GM19035 (cell line): ENCODE data around the gene ATP23.

Source experiments
- ATAC-seq: cut with Tn5 transposase; IDR thresholded peaks from one replicate; pipeline ENCODE4 v1.9.1; 2021; ENCODE audit not compliant: unreplicated experiment

Gene ATP23

GRCh38 chr12:57983146-57983857 lies 41.9 kb downstream of the ATP23 start:
- no peak for ATAC-seq

GRCh38 chr12:57983858-57984505 lies 42.6 kb downstream of the ATP23 start:
- ATAC-seq = no peak

GRCh38 chr12:57984629-57985151 lies 43.3 kb downstream of the ATP23 start:
- ATAC-seq = no peak

DNA sequence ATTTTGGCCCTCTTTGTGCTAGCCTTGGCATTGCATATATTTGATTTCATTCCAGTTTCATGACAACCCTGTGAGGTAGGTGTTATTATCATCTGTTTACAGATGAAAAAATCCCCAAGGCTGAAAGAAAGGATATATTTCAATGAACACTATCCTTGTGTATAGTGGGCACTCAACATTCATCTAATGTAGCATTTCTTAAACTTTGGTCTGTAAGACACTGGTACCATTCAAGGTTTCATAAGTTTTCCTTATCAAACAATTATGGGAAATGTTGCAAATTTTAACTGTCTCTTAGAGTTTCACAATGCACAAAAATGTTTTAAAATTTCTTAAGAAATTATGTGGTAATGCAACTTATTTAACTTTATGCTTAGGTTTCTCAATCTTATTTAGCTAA lies 44.3 kb downstream of the ATP23 start:
- ATAC-seq = no peak

GRCh38 chr12:57989838-57990237 lies 48.5 kb downstream of the ATP23 start:
- ATAC-seq = no peak

DNA sequence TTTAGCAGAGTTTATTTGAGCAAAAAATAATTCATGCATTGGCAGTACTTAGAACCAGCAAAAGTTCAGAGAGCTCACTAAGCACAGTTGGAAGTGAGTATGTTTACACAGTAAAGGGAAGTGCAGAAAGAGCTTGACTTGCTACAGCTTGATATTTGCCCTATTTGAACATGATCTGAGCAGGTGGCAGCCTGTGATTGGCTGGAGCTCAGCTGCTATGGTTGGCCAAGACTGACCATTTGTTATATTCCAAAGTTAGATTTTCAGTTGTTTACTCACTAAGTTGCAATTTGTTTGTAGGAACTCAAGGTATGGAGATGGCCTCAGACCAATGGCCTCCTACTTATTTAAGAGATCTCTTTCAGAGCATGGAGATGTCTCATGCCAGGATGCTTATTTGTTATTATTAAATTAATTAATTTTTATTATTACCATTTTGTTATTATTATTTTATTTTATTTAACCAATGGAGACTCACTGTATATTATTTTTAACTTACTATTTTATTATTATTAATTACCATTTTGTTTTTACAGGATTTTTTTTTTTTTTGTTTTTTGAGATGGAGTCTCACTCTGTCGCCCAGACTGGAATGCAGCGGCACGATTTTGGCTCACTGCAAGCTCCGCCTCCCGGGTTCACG lies 49.0 kb downstream of the ATP23 start:
- no peak for ATAC-seq

DNA sequence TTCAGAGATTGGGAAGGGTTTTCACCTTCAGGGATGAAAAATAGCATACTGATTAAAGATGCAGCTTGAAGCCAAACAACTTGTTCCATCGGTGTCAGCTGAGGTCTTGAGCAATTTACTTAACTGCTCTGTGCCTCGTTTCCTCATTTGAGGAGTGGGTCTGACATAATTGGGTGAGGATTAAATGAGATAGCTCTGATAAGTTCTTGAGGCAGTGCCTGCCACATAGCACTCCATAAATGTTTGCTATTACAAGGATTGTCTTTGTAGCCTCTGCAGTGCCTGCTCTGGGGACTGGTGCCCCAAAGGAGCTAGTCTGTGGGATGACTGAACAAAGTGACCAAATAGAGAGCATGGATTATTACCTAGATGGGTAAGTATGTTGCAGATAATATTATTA lies 50.6 kb downstream of the ATP23 start:
- ATAC-seq = no peak

DNA sequence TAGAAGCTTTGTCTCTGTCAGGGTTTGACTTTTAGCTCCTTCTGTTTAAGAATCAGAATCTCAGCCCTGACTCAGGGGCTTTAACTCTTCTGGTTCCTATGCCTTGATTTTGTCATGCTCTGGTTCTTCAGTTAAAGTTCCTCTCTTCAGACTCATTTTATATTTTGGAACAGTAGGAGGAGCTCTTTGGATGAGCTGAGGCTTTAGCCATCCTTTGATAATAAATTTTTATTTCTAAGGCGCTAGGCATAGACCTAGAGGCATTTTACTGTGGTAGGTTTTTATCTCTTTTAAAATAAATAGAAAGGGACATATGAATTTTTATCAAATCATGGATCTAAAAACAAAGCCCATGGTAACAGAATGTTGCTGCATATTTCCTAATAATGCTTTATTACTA lies 51.7 kb downstream of the ATP23 start:
- ATAC-seq = no peak

GRCh38 chr12:57993834-57994233 lies 52.5 kb downstream of the ATP23 start:
- no peak for ATAC-seq

GRCh38 chr12:57996520-57996919 lies 55.2 kb downstream of the ATP23 start:
- ATAC-seq = no peak

- ATAC-seq = no peak
These were observed 56.9 kb downstream of the ATP23 start for GRCh38 chr12:57998251-57998650.

DNA sequence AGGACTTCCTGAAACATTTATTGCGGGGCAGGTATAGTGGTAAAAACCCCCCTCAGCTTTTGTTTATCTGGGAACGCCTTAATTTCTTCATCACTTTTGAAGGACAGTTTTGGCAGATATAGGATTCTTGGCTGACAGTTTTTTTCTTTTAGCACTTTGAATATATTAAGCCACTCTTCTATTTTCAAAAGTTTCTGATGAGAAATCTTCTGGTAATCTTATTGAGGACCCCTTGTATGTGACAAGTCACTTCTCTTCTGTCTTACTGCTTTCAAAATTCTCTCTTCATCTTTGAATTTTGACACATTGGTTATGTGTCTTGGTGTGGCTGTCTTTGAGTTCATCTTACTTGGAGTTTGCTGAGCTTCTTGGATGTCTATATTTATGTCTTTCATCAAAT lies 59.1 kb downstream of the ATP23 start:
- ATAC-seq = no peak

- ATAC-seq = no peak
These were observed 66.5 kb downstream of the ATP23 start for GRCh38 chr12:58007875-58008274.

DNA sequence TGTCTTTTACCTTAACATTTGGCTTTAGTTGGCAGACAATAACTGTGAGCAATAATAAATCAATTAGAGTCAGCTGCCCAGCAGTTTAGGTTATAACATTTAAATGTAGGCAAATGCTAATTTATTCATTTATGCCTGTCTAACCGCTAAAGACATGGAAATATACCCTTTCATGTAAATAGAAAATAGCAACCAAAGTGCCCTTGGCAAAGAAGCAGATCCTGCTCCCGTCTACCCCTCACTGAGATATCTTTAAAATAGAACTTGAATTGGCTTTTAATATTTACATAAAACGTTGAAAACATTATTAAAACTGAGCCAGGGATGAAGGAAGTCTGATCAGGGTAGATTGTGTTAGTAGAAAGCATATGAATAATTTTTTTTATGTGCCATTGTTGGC lies 67.3 kb downstream of the ATP23 start:
- no peak for ATAC-seq
